Inflammatory macrophage treated with lipopolysaccharide for 1 hour (primary cell): ENCODE results near the gene SMURF1.

Source experiments
- DNase-seq, 2 donors: peaks; one replicate each; pipeline ENCODE4 v3.0.0-alpha.2; 2020 to 2022

Gene SMURF1

GRCh38 chr7:99002827-99003212 is 141.1 kb downstream of the SMURF1 start:
- DNase-seq: no peak

GRCh38 chr7:99002148-99002826 is 141.6 kb downstream of the SMURF1 start:
- no peak for DNase-seq

DNA sequence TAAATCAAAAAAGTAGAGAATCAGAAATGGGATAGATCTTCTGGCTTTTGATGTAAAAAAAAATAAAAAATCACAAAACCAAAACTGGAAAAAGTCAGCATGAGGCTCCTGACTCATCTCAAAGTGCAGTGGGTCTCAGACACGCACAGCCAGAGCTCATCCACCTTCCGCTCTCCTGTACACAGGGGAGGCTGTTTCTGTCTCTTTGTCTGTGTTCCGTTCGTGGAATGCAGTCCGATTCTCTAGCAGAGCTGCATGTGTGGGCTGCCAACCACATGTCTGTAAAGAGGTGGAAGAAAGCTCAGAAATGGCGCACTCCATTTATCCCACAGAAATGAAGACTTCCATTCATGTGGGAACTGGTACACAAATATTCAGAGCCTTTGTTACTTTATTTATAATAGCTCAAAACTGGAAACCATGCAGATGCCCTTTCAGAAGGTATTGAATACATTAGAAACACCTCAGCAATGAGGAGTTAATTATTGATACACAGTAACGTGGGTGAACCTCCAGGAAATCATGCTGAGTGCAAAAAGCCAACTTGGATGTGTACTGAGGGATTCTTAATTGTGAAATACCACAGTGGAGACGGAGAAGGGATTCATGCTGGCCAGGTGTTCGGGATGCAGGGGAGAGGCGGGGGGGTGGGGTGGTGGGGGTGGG is 142.3 kb downstream of the SMURF1 start:
- no peak for DNase-seq

- no peak for DNase-seq
These were observed 142.9 kb downstream of the SMURF1 start for GRCh38 chr7:99000904-99001465.

GRCh38 chr7:99000196-99000903 is 143.6 kb downstream of the SMURF1 start:
- no peak for DNase-seq

DNA sequence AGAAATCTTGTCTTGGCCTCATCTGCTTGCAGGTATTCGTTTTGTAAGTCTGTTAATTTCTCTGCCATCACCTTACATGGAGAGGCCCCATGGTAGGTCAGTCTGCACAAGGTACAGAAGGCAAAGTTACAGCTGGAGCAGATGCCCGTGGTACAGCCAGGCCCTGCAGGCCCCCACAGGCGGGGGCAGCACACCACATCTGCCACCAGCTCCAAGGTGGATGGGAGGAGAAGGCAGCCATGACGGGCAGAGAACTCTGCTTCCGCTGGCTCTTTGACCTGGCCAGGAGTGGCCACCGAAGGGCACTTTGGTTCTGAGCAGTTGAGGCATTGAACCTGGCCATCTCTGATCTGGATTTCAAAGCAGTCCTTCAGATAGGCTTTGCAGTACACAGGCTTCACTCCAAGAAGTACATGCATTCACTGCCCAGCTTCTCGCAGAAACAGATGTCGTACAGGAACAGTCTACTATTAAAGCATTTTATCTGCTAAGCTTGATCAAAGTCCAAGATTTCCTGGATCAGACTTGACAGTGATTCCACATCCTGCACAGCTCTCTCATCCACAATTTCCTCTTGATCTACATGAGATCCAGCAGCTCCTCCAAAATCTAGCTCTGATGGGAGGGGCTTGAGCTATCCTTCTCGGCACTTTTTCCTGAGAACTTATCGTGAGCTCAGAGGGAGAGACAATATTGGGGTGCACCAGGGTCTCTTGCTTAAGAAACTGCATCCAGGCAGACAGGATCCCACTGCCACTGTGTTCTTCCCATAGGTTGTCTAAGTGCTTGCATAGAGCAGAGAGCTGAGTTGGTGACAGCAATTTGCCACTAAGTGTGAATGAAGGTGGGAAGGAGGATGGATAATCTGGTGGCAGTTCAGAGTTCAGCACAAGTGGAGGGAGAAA is 144.8 kb downstream of the SMURF1 start:
- no peak for DNase-seq

- DNase-seq: no peak
These were observed 146.1 kb downstream of the SMURF1 start for GRCh38 chr7:98997846-98998245.

DNA sequence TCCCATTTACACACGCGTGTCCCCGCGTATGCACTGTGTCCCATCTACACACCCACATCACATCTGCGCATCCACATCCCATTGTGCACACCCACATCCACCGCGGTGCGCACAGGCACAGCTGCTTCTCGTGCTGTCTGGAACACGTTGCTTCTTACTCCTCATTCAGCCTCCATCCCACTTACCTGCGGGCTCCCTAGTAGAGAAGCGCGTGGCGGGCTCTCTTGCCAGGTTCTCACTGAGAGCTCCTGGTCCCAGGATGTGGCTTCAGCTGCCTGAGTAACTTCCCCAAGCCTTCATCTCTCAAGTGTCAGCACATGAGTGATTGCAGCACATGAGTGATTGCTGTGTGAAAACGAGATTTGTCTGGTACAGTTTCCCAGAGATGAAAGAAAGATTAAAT is 147.8 kb downstream of the SMURF1 start:
- no peak for DNase-seq

GRCh38 chr7:98995523-98996149 is 148.3 kb downstream of the SMURF1 start:
- no peak for DNase-seq

DNA sequence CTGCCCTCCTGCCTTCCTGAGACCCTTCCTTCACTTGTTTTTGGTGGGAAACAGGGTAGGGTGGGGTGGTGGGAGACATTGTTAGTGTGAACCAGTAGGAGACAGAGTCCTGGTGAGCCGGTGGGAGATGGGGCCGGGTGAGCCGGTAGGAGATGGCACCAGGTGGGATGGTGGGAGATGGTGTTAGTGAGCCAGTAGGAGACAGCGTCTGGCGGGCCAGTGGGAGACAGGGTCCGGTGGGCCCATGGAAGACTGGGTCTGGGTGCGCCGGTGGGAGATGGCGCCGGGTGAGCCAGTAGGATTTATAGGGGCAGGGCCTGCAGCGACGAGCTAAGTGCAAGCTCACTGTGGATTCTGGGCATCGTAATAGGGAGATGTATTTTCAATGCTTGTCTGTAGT is 148.8 kb downstream of the SMURF1 start:
- no peak for DNase-seq

DNA sequence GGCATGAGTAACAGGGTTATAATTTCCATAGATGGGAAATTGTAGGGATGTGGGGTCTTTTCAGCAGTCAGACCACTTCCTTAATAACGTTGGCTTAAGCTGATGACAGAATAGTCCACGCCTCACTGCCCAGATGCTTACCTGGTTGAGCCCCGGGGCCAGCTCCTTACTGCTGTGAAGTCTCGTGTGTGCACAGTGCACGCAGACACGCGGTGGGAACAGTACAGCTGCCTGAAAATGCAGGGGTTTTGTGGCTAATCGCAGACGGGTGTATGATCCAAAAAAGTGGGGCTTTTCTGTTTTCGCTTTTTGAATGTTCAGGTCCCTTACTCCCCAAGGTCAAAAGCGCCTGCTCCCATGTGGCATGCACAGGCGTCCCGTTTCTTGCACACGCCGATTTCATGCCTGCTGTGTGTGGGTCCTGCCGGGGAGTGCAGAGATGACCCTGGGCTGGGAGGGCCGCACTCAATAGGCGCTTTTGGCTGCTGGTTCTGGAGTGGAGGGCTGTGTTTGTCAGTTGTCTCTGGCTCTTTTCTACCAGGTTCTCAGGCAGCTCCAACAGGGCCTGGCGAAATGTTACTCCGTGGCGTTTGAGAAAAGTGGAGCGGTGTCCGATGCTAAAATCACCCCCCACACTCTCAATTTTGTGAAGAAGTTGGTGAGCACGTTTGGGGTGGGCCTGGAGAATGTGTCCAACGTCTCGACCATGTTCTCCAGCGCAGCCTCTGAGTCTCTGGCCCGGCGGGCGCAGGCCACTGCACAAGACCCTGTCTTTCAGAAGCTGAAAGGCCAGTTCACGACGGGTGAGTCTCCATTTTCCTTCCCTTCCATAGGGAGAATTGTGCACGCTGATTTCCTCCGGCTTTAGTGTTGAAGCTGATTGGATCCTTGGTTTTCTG is 149.6 kb downstream of the SMURF1 start:
- DNase-seq: no peak

DNA sequence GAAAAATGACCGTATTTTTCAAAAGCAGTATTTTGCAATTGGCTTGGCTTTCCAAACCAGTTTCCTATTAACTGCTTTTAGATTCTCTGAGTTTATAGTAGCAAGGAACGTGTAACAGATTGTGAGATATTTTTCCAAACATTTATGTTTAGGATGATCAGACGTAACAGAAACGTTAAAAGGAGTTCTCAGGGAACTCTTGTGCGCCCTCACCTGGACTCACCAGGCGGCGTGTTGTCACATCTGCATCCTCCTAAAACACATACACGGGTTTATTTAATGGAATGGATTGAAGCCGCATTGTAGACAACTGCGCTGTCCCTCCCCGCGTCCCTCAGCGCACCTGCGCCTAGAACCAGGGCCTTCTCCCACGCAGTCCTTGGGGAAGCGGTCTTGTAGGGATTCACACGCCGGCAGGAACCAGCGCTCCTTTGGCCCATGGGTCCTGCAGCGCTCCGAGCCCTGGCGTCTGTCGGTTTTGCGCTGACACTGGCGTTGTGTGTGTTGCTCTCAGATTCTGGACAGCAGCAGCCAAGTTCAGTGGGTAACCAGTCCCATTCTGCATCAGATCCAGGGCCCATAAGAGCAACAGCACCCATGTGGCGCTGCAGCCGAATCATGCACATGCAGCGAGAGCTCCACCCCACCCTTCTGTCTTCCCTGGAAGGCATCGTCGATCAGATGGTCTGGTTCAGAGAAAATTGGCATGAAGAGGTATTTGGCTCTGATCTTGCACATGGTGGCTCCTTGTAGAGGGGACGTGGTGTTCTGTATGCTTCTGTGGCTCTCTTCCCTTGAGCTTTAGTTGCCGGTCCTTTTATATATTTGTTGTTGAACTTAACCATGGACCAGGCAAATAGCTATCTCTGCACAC is 150.6 kb downstream of the SMURF1 start:
- DNase-seq: no peak

DNA sequence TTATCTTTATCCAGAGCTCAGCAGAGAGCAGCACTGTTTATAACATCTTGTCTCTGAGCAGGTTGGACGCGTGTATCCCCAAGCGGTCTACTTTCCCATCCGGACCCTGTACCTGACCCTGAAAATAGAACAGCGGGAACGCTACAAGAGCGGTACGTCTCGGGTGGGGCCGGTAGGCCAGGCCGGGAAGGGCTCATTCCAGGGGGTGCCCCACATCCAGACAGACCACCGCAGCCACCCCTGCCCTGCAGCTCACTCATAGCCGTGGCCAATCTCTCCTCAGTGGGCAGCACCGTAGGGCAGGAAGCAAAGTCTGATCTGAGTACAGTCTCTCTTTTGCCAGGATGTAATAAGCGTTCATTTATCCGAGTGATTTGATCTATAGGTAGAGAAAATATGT is 151.8 kb downstream of the SMURF1 start:
- no peak for DNase-seq

- DNase-seq: no peak
These were observed 152.8 kb downstream of the SMURF1 start for GRCh38 chr7:98991141-98991540.

DNA sequence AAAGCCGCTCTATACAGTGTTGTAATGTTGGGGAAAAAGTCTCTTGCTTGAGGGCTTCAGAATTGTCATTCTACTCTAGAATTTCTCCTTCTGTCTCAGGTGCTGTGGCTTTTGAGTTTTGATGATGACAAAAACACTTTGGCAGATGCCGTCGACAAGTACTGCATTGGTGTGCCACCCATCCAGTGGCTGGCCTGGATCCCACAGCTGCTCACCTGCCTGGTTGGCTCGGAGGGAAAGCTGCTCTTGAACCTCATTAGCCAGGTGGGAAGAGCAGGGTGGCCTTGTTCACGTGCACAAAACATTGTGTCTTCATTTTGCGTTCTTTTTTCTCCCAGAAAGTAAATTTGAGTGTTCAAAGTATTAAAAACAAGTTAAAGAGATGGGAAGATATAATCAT is 153.6 kb downstream of the SMURF1 start:
- no peak for DNase-seq

- DNase-seq: no peak
These were observed 155.3 kb downstream of the SMURF1 start for GRCh38 chr7:98988641-98989040.

GRCh38 chr7:98985945-98986344 is 158.0 kb downstream of the SMURF1 start:
- DNase-seq: no peak

- DNase-seq: peak; percentile 61 to 62
These were observed 158.5 kb downstream of the SMURF1 start for GRCh38 chr7:98985406-98985805.

DNA sequence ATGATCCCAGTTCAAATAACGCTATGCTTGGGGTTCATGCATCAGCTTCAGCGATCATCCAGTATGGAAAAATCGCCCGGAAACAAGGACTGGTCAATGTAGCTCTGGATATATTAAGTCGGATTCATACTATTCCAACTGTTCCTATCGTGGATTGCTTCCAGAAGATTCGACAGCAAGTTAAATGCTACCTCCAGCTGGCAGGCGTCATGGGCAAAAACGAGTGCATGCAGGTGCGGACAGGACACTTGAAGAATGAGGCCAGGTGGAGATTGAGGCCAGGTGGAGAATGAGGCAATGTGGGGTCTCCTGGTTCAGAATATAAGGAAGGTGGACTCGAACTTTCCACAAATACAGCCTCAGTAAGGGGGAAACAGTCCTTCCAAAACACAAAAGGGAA is 159.8 kb downstream of the SMURF1 start:
- DNase-seq: no peak

DNA sequence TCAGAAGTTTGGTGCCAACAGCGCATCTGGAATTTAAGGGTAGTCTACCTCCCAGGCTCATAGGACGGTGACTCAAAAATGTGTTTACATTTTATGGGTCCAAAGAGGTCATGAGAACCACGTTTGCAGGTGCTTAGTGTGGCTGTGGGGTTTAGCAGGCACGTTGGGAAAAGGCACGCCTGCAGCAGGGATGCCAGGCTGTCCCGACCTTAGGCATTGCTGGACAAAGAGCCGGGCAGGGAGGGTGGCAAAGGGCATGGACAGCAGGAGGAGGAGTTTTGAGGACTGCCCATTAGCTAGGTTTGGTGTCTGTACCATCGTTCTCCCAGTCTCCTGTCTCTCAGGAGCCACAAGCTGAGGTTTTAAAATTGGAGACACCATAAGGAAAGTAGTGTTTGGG is 161.2 kb downstream of the SMURF1 start:
- no peak for DNase-seq
